SK-N-SH treated with all-trans-retinoic acid at 6 μM for 48 hours (cell line): ENCODE results near the gene CDHR4.

Experiments
- SNAI2 ChIP-seq: fragments of 250-450 bp; sonication (Bioruptor Pico); IDR thresholded peaks from 2 replicates; pipeline ENCODE4 v1.5.0; 2020; ENCODE audit warnings: mild to moderate bottlenecking, moderate library complexity
- ZFP3 ChIP-seq: fragments of 250-450 bp; sonication (Bioruptor Pico); IDR thresholded peaks from 2 replicates; pipeline ENCODE4 v1.5.0; 2020; ENCODE audit warnings: mild to moderate bottlenecking, moderate library complexity
- TF ChIP-seq, protein P1 (sequence below): fragments of 250-450 bp; sonication (Bioruptor Pico); IDR thresholded peaks from 2 replicates; pipeline ENCODE4 v1.8.0; 2020; ENCODE audit warnings: mild to moderate bottlenecking, moderate library complexity, borderline replicate concordance

DNA sequence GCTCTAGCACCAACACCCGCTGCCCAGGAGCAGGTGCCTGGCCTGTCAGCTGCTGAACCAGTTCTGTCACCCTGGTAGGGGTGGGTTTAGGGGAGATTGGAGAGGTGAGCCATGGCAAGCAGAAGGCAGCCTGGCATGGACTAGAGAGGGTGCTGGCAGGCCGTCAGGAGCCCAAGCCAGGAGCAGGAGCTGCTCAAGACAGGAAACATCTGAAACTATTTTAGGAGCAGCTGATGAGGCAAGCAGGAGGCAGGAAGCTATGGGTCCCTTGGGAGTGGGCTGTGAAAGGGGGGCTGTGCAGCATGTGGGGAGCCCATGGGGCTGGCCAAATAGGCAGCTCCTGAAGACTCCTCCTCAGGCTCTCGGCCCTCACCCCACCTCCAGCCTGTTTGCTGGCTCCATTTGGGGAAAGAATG lies 5.7 kb upstream of the CDHR4 start:
- TF ChIP-seq SNAI2 (CRISPR knock-in tag) (no peak), ZFP3 (no peak; the same call in 1 of the 2 replicates)
- TF ChIP-seq, protein P1, sequence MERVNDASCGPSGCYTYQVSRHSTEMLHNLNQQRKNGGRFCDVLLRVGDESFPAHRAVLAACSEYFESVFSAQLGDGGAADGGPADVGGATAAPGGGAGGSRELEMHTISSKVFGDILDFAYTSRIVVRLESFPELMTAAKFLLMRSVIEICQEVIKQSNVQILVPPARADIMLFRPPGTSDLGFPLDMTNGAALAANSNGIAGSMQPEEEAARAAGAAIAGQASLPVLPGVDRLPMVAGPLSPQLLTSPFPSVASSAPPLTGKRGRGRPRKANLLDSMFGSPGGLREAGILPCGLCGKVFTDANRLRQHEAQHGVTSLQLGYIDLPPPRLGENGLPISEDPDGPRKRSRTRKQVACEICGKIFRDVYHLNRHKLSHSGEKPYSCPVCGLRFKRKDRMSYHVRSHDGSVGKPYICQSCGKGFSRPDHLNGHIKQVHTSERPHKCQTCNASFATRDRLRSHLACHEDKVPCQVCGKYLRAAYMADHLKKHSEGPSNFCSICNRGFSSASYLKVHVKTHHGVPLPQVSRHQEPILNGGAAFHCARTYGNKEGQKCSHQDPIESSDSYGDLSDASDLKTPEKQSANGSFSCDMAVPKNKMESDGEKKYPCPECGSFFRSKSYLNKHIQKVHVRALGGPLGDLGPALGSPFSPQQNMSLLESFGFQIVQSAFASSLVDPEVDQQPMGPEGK, result no peak
